H1 (cell line): Measurements from ENCODE around the gene ARMH2. TPM values are rescaled to one million over a fixed set of nuclear protein-coding genes. Genes with fewer than 3 reads are reported as not detected.
"Not testable (repeated sequence)": the region's sequence is repeated elsewhere in the genome, so short reads cannot be mapped to it uniquely, and the experiment has no call there.

Experiments
- CTCF ChIA-PET: fragments of 300-600 bp; sonication (Branson Sonifier 250); formaldehyde crosslinking; loops from one replicate; lab custom pipeline; 2021; ENCODE audit not compliant: partially characterized antibody; lab: Charles Lee
- POLR2A ChIA-PET: fragments of 300-600 bp; sonication (Branson Sonifier 250); formaldehyde crosslinking; loops from one replicate; lab custom pipeline; 2021; ENCODE audit warnings: inconsistent platforms; ENCODE audit not compliant: partially characterized antibody; lab: Charles Lee
- DNase-seq, 2 experiments: peaks; one replicate each; pipeline versions ENCODE4 v3.0.0 to v3.0.0-alpha.2; 2010 to 2022; ENCODE audit warnings: low spot score in 2 of 2, low read depth in 1 of 2, mixed read lengths in 1 of 2
- FAIRE-seq: peaks from 2 replicates; lab custom pipeline; 2011; peaks lifted over from hg19 to GRCh38; lab: Jason Lieb, UNC
- H2AFZ ChIP-seq: 2 replicates; pipeline ENCODE4 v1.8.1; 2012; ENCODE audit warnings: low read length, inconsistent platforms
- H2AK5ac ChIP-seq: 2 replicates; pipeline ENCODE4 v1.6.1; 2013; ENCODE audit warnings: low read depth, low read length
- H2BK120ac ChIP-seq: replicated peaks from 2 replicates; pipeline ENCODE3; 2013; ENCODE audit warnings: low read depth, low read length, inconsistent platforms
- H2BK12ac ChIP-seq: 2 replicates; pipeline ENCODE4 v1.6.1; 2013; ENCODE audit warnings: low read depth, low read length
- H2BK15ac ChIP-seq: 2 replicates; pipeline ENCODE4 v1.6.1; 2013; ENCODE audit warnings: low read length
- H2BK20ac ChIP-seq: 2 replicates; pipeline ENCODE4 v1.6.1; 2013; ENCODE audit warnings: low read length
- H2BK5ac ChIP-seq: 2 replicates; pipeline ENCODE4 v1.6.1; 2013; ENCODE audit warnings: low read depth, low read length
- H3K14ac ChIP-seq: 2 replicates; pipeline ENCODE4 v1.6.1; 2013; ENCODE audit warnings: inconsistent platforms; ENCODE audit not compliant: insufficient read length
- H3K18ac ChIP-seq: 2 replicates; pipeline ENCODE4 v1.6.1; 2013; ENCODE audit warnings: low read length; ENCODE audit errors: extremely low read depth
- H3K23ac ChIP-seq: 2 replicates; pipeline ENCODE4 v1.6.1; 2013; ENCODE audit warnings: inconsistent platforms; ENCODE audit not compliant: insufficient read length
- H3K23me2 ChIP-seq: 2 replicates; pipeline ENCODE4 v1.6.1; 2013; ENCODE audit warnings: low read depth, low read length
- H3K27ac ChIP-seq: 2 replicates; pipeline ENCODE4 v1.6.1; 2011; ENCODE audit warnings: low read depth, low read length, inconsistent platforms
- H3K27me3 ChIP-seq, 4 experiments: replicated peaks in 1 of 4; 1 replicate in 1 of 4; 2 replicates in 3 of 4; pipeline versions ENCODE4 v1.6.1 to v1.8.1; 2011 to 2013; ENCODE audit warnings: low read length in 3 of 4, mild to moderate bottlenecking in 3 of 4, inconsistent platforms in 2 of 4, mixed read lengths in 2 of 4, moderate library complexity in 1 of 4; ENCODE audit not compliant: control insufficient read depth in 3 of 4, insufficient read depth in 3 of 4; ENCODE audit errors: extremely low read depth in 1 of 4
- H3K36me3 ChIP-seq, 4 experiments: 2 replicates each; pipeline versions ENCODE4 v1.6.1 to v1.8.1; 2011 to 2013; ENCODE audit warnings: mild to moderate bottlenecking in 4 of 4, low read length in 3 of 4, moderate library complexity in 2 of 4, control low read depth in 1 of 4, inconsistent platforms in 1 of 4; ENCODE audit not compliant: insufficient read depth in 4 of 4, control insufficient read depth in 2 of 4
- H3K4ac ChIP-seq: replicated peaks from 2 replicates; pipeline ENCODE3; 2013; ENCODE audit warnings: low read length, low read depth, mixed read lengths, inconsistent platforms; ENCODE audit not compliant: insufficient read length
- H3K4me1 ChIP-seq, 4 experiments: replicated peaks in 1 of 4; 1 replicate in 1 of 4; 2 replicates in 3 of 4; pipeline versions ENCODE4 v1.6.1 to v1.8.1; 2011 to 2013; ENCODE audit warnings: low read length in 3 of 4, inconsistent platforms in 2 of 4, mixed read lengths in 1 of 4; ENCODE audit not compliant: insufficient read depth in 4 of 4, control insufficient read depth in 3 of 4
- H3K4me2 ChIP-seq, 2 experiments: 2 replicates each; pipeline versions ENCODE4 v1.6.1 to v1.8.1; 2011 to 2013; ENCODE audit warnings: low read depth in 2 of 2, low read length in 2 of 2, control low read depth in 1 of 2, inconsistent platforms in 1 of 2, mild to moderate bottlenecking in 1 of 2; ENCODE audit not compliant: insufficient read depth in 1 of 2
- H3K4me3 ChIP-seq, 4 experiments: fragments of 200-600, 300-600 bp in 1 of 4; sonication (generic), shearing (Covaris generic), sonication (Bioruptor Twin) in 1 of 4; 2 replicates each; pipeline versions ENCODE4 v1.5.1 to v1.8.1; 2011 to 2016; ENCODE audit warnings: low read length in 4 of 4, low read depth in 3 of 4, control low read depth in 2 of 4, inconsistent platforms in 2 of 4, mild to moderate bottlenecking in 2 of 4, mixed read lengths in 1 of 4, moderate library complexity in 1 of 4; ENCODE audit not compliant: insufficient read depth in 2 of 4; ENCODE audit errors: extremely low read depth in 1 of 4
- H3K56ac ChIP-seq: replicated peaks from 2 replicates; pipeline ENCODE3; 2013; ENCODE audit warnings: low read depth, mild to moderate bottlenecking, mixed read lengths, low read length, inconsistent platforms; ENCODE audit not compliant: insufficient read length
- H3K79me1 ChIP-seq: 2 replicates; pipeline ENCODE4 v1.6.1; 2013; ENCODE audit warnings: low read depth, low read length, control low read depth
- H3K79me2 ChIP-seq, 2 experiments: 2 replicates each; pipeline versions ENCODE4 v1.6.1 to v1.8.1; 2012 to 2013; ENCODE audit warnings: low read length in 2 of 2, mild to moderate bottlenecking in 2 of 2, inconsistent platforms in 1 of 2; ENCODE audit not compliant: insufficient read depth in 2 of 2, control insufficient read depth in 1 of 2
- H3K9ac ChIP-seq, 4 experiments: replicated peaks in 1 of 4; 1 replicate in 1 of 4; 2 replicates in 3 of 4; pipeline versions ENCODE4 v1.6.1 to v1.8.1; 2011 to 2013; ENCODE audit warnings: low read depth in 3 of 4, low read length in 3 of 4, control low read depth in 2 of 4, mild to moderate bottlenecking in 2 of 4, moderate library complexity in 2 of 4, inconsistent platforms in 1 of 4; ENCODE audit errors: extremely low read depth in 1 of 4
- H3K9me3 ChIP-seq, 2 experiments: 2 replicates each; pipeline versions ENCODE4 v1.6.1 to v1.8.1; 2012 to 2013; ENCODE audit warnings: mild to moderate bottlenecking in 2 of 2, moderate library complexity in 2 of 2, control low read depth in 1 of 2, inconsistent platforms in 1 of 2, low read depth in 1 of 2, low read length in 1 of 2, mixed read lengths in 1 of 2; ENCODE audit not compliant: insufficient read depth in 2 of 2
- H4K20me1 ChIP-seq, 2 experiments: replicated peaks in 1 of 2; 2 replicates each; pipeline versions ENCODE3 to v1.8.1; 2011 to 2013; ENCODE audit warnings: inconsistent platforms in 2 of 2, low read length in 2 of 2, mild to moderate bottlenecking in 1 of 2; ENCODE audit not compliant: insufficient read depth in 2 of 2, control insufficient read depth in 1 of 2
- H4K5ac ChIP-seq: 2 replicates; pipeline ENCODE4 v1.6.1; 2013; ENCODE audit warnings: low read length, low read depth, mixed read lengths, inconsistent platforms; ENCODE audit not compliant: insufficient read length
- H4K8ac ChIP-seq: 2 replicates; pipeline ENCODE4 v1.8.0; 2013; ENCODE audit warnings: mild to moderate bottlenecking, moderate library complexity, low read length, inconsistent platforms; ENCODE audit not compliant: insufficient read depth; ENCODE audit errors: extremely low read depth
- H4K91ac ChIP-seq: replicated peaks from 2 replicates; pipeline ENCODE3; 2013; ENCODE audit warnings: low read length, mixed read lengths, inconsistent platforms; ENCODE audit not compliant: insufficient read length
- WGBS, 2 experiments: shearing (Covaris generic) in 1 of 2; methylation state at CpG; one replicate each; pipeline versions ENCODE4 v1.1.6 to v1.1.7; 2013 to 2015; ENCODE audit warnings: low lambda C conversion rate in 2 of 2, mixed read lengths in 2 of 2, inconsistent platforms in 1 of 2, low coverage in 1 of 2, missing lambda C conversion rate in 1 of 2; ENCODE audit not compliant: insufficient replicate concordance in 2 of 2, insufficient coverage in 1 of 2, insufficient read length in 1 of 2; ENCODE audit errors: extremely low coverage in 1 of 2, missing lambda C conversion rate in 1 of 2; 5-methylcytosine and 5-hydroxymethylcytosine counted together
- polyA plus RNA-seq, 7 experiments: library from polyadenylated mRNA; depleted of rRNA in 3 of 7; stranded (reverse) in 5 of 7; unstranded in 2 of 7; fragments of >200 nt in 5 of 7; fragments of 200-250 nt in 2 of 7; gene quantifications; 1 replicate in 5 of 7; 2 replicates in 1 of 7; 4 replicates in 1 of 7; pipeline versions ENCODE4 v1.2.1 to v1.2.3, GENCODE V29; 2011 to 2013; ENCODE audit warnings: missing spikeins in 2 of 7, mixed read lengths in 2 of 7
- total RNA-seq: library from RNA; stranded (reverse); fragmentation: NEBNext Ultra II Directional; extraction: Animal tissue kit (Norgen Biotek cat#: 25700); gene quantifications from 2 replicates; pipeline ENCODE4 v1.2.1, GENCODE V29; 2021

ARMH2 gene
- total and polyA plus RNA-seq, 2 of the 8 experiments (the other 6 are each of a cell fraction or from before 2014, with no cell fraction given): not detected

- CTCF ChIA-PET, H2BK20ac ChIP-seq: not testable (repeated sequence)
- POLR2A ChIA-PET: interaction anchor here (0.7 kb wide), 1 partner anchor 70 kb away, joined by 3 read pairs; no protein-coding TSS in a partner anchor
These were observed 47.8 kb downstream of the ARMH2 start for GRCh38 chr6:24750878-24751277.

More at GRCh38 chr6:24750878-24751277, 47.8 kb downstream of the ARMH2 start:
- not testable (repeated sequence) for H3K9me3 ChIP-seq, H4K20me1 ChIP-seq, H3K18ac ChIP-seq, H2AK5ac ChIP-seq, H3K27me3 ChIP-seq, H3K4me3 ChIP-seq, H2BK120ac ChIP-seq, DNase-seq, H4K5ac ChIP-seq, H3K36me3 ChIP-seq, H3K23ac ChIP-seq, H2BK15ac ChIP-seq, H2BK12ac ChIP-seq, H3K27ac ChIP-seq, FAIRE-seq, H3K4me1 ChIP-seq, H4K91ac ChIP-seq, H3K4me2 ChIP-seq, H3K9ac ChIP-seq, H4K8ac ChIP-seq, H3K23me2 ChIP-seq, H3K56ac ChIP-seq, H3K79me2 ChIP-seq, H3K14ac ChIP-seq, H3K4ac ChIP-seq, H2BK5ac ChIP-seq, H3K79me1 ChIP-seq
- 0 out of 2 replicates have a peak overlapping the region, but pooled peaks have one; percentile 21 for H2AFZ ChIP-seq
- 75% methylated on average over 3 of the region's 3 CpGs; no CpG with 5 or more reads in 1 of the 2 experiments for WGBS, 2 experiments
